Measurements from ENCODE around the gene AKR1B1.

Gene AKR1B1

GRCh38 chr7:134403062-134403461, 55.8 kb downstream of the AKR1B1 start:
- H3K4me2 ChIP-seq (ENCODE audit: low read depth, low read length, poor library complexity, severe bottlenecking): no peak overlapping the region
- no peaks in the 10 kb centered on the region for H4K20me1 ChIP-seq (ENCODE audit: insufficient read depth, low read length, poor library complexity, severe bottlenecking)
- no peaks in the 10 kb centered on the region for H3K36me3 ChIP-seq (ENCODE audit: insufficient read depth, low read length)

GRCh38 chr7:134400859-134401258, 58.0 kb downstream of the AKR1B1 start:
- H3K9me2 ChIP-seq (replicated peaks; ENCODE audit: low read depth, low read length): no peaks in the 10 kb centered on the region
- H3K9ac ChIP-seq (ENCODE audit: low read depth, low read length, poor library complexity, severe bottlenecking): no peak overlapping the region
- no peak for TF ChIP-seq EZH2phosphoT487 (IDR thresholded peaks at IDR 0.05; ENCODE audit: borderline replicate concordance)
- TF ChIP-seq CTCF (conservative IDR thresholded peaks at IDR 0.05; ENCODE audit: low read length): no peak
- no peaks in the 10 kb centered on the region for H4K20me1 ChIP-seq (ENCODE audit: insufficient read depth, low read length, poor library complexity, severe bottlenecking)
- H3F3A ChIP-seq (ENCODE audit: low read depth): no peaks in the 10 kb centered on the region
- H3K27me3 ChIP-seq (ENCODE audit: insufficient read depth, low read length, poor library complexity, severe bottlenecking): no peaks in the 10 kb centered on the region
- H3K79me2 ChIP-seq (ENCODE audit: insufficient read depth, low read length): no peaks in the 10 kb centered on the region
- no peaks in the 10 kb centered on the region for H3K9me3 ChIP-seq (ENCODE audit: insufficient read depth, low read depth, low read length)
- H3K4me3 ChIP-seq (ENCODE audit: low read length, poor library complexity, severe bottlenecking): no peak overlapping the region
- no peaks in the 10 kb centered on the region for H3K4me1 ChIP-seq (ENCODE audit: insufficient read depth, low read length, poor library complexity, severe bottlenecking)
- H3K4me2 ChIP-seq (ENCODE audit: low read depth, low read length, poor library complexity, severe bottlenecking): no peak overlapping the region
- H3K36me3 ChIP-seq (ENCODE audit: insufficient read depth, low read length): no peaks in the 10 kb centered on the region
- H2AFZ ChIP-seq (ENCODE audit: low read length): no peak overlapping the region

More at GRCh38 chr7:134403062-134403461, 55.8 kb downstream of the AKR1B1 start:
- Histone ChIP-seq H3K9me3 (ENCODE audit: insufficient read depth, low read depth, low read length) (no peaks in the 10 kb centered on the region), H3K9ac (ENCODE audit: low read depth, low read length, poor library complexity, severe bottlenecking) (no peak overlapping the region), H3K4me1 (ENCODE audit: insufficient read depth, low read length, poor library complexity, severe bottlenecking) (no peaks in the 10 kb centered on the region), H2AFZ (ENCODE audit: low read length) (no peak overlapping the region), H3F3A (ENCODE audit: low read depth) (no peaks in the 10 kb centered on the region), H3K9me2 (replicated peaks; ENCODE audit: low read depth, low read length) (no peaks in the 10 kb centered on the region), H3K79me2 (ENCODE audit: insufficient read depth, low read length) (no peaks in the 10 kb centered on the region), H3K4me3 (ENCODE audit: low read length, poor library complexity, severe bottlenecking) (no peak overlapping the region), H3K27me3 (ENCODE audit: insufficient read depth, low read length, poor library complexity, severe bottlenecking) (no peaks in the 10 kb centered on the region)
- TF ChIP-seq CTCF (conservative IDR thresholded peaks at IDR 0.05; ENCODE audit: low read length): no peak
- no peak for TF ChIP-seq EZH2phosphoT487 (IDR thresholded peaks at IDR 0.05; ENCODE audit: borderline replicate concordance)

- Histone ChIP-seq H3K9me3 (ENCODE audit: insufficient read depth, low read depth, low read length) (no peaks in the 10 kb centered on the region), H3K4me2 (ENCODE audit: low read depth, low read length, poor library complexity, severe bottlenecking) (no peak overlapping the region), H3K79me2 (ENCODE audit: insufficient read depth, low read length) (no peaks in the 10 kb centered on the region), H3K4me1 (ENCODE audit: insufficient read depth, low read length, poor library complexity, severe bottlenecking) (no peaks in the 10 kb centered on the region), H3K9ac (ENCODE audit: low read depth, low read length, poor library complexity, severe bottlenecking) (no peak overlapping the region), H2AFZ (ENCODE audit: low read length) (no peak overlapping the region), H3K36me3 (ENCODE audit: insufficient read depth, low read length) (no peaks in the 10 kb centered on the region), H3K4me3 (ENCODE audit: low read length, poor library complexity, severe bottlenecking) (no peak overlapping the region), H3K9me2 (replicated peaks; ENCODE audit: low read depth, low read length) (no peaks in the 10 kb centered on the region), H4K20me1 (ENCODE audit: insufficient read depth, low read length, poor library complexity, severe bottlenecking) (no peaks in the 10 kb centered on the region), H3F3A (ENCODE audit: low read depth) (no peaks in the 10 kb centered on the region), H3K27me3 (ENCODE audit: insufficient read depth, low read length, poor library complexity, severe bottlenecking) (no peaks in the 10 kb centered on the region)
- TF ChIP-seq CTCF (conservative IDR thresholded peaks at IDR 0.05; ENCODE audit: low read length) (no peak), EZH2phosphoT487 (IDR thresholded peaks at IDR 0.05; ENCODE audit: borderline replicate concordance) (no peak)
These were observed 62.9 kb downstream of the AKR1B1 start for GRCh38 chr7:134396031-134396430.

All from Loucy (cell line).